Esophagus muscularis mucosa (tissue), 4 donors: ENCODE data around the gene QSER1. TPM values are rescaled to one million over a fixed set of nuclear protein-coding genes. Genes with fewer than 3 reads are reported as not detected.
"Not testable (repeated sequence)": the region's sequence is repeated elsewhere in the genome, so short reads cannot be mapped to it uniquely, and the experiment has no call there.

Experiments
- DNase-seq: peaks from one replicate; pipeline ENCODE4 v3.0.0-alpha.2; 2017; ENCODE audit errors: extremely low spot score
- H3K27ac ChIP-seq, 4 donors: fragments of 200-600 bp; sonication (generic); replicated peaks in 1 of 4; 1 replicate in 3 of 4; 2 replicates in 1 of 4; pipeline ENCODE4 v1.5.1; 2016 to 2019; ENCODE audit warnings: mild to moderate bottlenecking in 1 of 4
- H3K27me3 ChIP-seq, 4 donors: fragments of 200-600 bp; sonication (generic); one replicate each; pipeline versions ENCODE4 v1.5.1 to v1.6.0; 2016 to 2019
- H3K36me3 ChIP-seq, 4 donors: fragments of 200-600 bp; sonication (generic); one replicate each; pipeline ENCODE4 v1.5.1; 2016 to 2019
- H3K4me1 ChIP-seq, 4 donors: fragments of 200-600 bp; sonication (generic); one replicate each; pipeline ENCODE4 v1.5.1; 2016 to 2019
- H3K4me3 ChIP-seq, 4 donors: fragments of 200-600 bp; sonication (generic); 1 replicate in 2 of 4; 2 replicates in 2 of 4; pipeline ENCODE4 v1.5.1; 2016 to 2019; ENCODE audit warnings: mild to moderate bottlenecking in 4 of 4, moderate library complexity in 1 of 4
- H3K9me3 ChIP-seq, 4 donors: fragments of 200-600 bp; sonication (generic); 1 replicate in 3 of 4; 2 replicates in 1 of 4; pipeline ENCODE4 v1.5.1; 2016 to 2019
- CTCF ChIP-seq, 3 experiments: fragments of 200-600 bp in 2 of 3; fragments of 450-650 bp in 1 of 3; sonication (generic) in 2 of 3; IDR thresholded peaks; one replicate each; pipeline ENCODE4 v1.5.1; 2017 to 2019; ENCODE audit warnings: antibody characterized with exemption in 3 of 3, mild to moderate bottlenecking in 2 of 3, moderate library complexity in 1 of 3
- EP300 ChIP-seq: sonication (generic); formaldehyde crosslinking; IDR thresholded peaks from one replicate; pipeline ENCODE4 v1.6.1; 2017; ENCODE audit warnings: antibody characterized with exemption
- POLR2A ChIP-seq: fragments of 450-650 bp; IDR thresholded peaks from one replicate; pipeline ENCODE4 v1.6.1; 2017; ENCODE audit warnings: antibody characterized with exemption, moderate library complexity, mild to moderate bottlenecking, low read depth
- POLR2AphosphoS5 ChIP-seq, 2 donors: sonication (generic); formaldehyde crosslinking; IDR thresholded peaks; one replicate each; pipeline ENCODE4 v1.6.1; 2017; ENCODE audit warnings: antibody characterized with exemption in 2 of 2
- WGBS: methylation state at CpG from one replicate; pipeline ENCODE4 v1.1.5; 2018; 5-methylcytosine and 5-hydroxymethylcytosine counted together
- intact Hi-C: fragments of 100-400 bp; cut with DNase I; formaldehyde crosslinking; loops from one replicate; pipeline ENCODE4 v1.15.1; 2023
- total RNA-seq, 4 donors: library from RNA; depleted of rRNA; stranded (reverse); fragments of >200 nt; gene quantifications; one replicate each; pipeline versions ENCODE4 v1.1.0 to v1.2.1, GENCODE V29; 2016

QSER1 gene
- total RNA-seq, 4 donors from 2014 or later: 18.9 to 23.7 (median 21.9) TPM

GRCh38 chr11:32935462-32936029, 42.9 kb downstream of the QSER1 start:
- intact Hi-C loops: no loop called here
- Histone ChIP-seq H3K36me3 (peaks cover 16 to 66% (median 39%) of the 10 kb centered on the region in 4 donors), H3K9me3 (no peaks in the 10 kb centered on the region)

GRCh38 chr11:32936178-32936577, 43.6 kb downstream of the QSER1 start:
- intact Hi-C loops, DNase-seq, H3K9me3 ChIP-seq, H3K27me3 ChIP-seq, H3K4me3 ChIP-seq, H3K4me1 ChIP-seq, H3K27ac ChIP-seq: not testable (repeated sequence)
- WGBS: 91% methylated on average over 1 of the region's 1 CpG
- peaks cover 16 to 64% (median 37%) of the 10 kb centered on the region in 4 donors for H3K36me3 ChIP-seq

More at GRCh38 chr11:32935462-32936029, 42.9 kb downstream of the QSER1 start:
- Histone ChIP-seq H3K27ac (no peak overlapping the region), H3K4me1 (peaks cover 0 to 3% (median 0%) of the 10 kb centered on the region in 4 donors), H3K27me3 (no peaks in the 10 kb centered on the region), H3K4me3 (no peak overlapping the region)
- TF ChIP-seq POLR2A: no peak
- TF ChIP-seq EP300: no peak
- no peak for TF ChIP-seq POLR2AphosphoS5 (IDR thresholded peaks at IDR 0.05)
- TF ChIP-seq CTCF (IDR thresholded peaks at IDR 0.05): no peak
- no peak for DNase-seq

GRCh38 chr11:32937283-32937682, 44.7 kb downstream of the QSER1 start:
- DNase-seq, H3K27ac ChIP-seq, H3K27me3 ChIP-seq, H3K4me3 ChIP-seq, H3K9me3 ChIP-seq, H3K4me1 ChIP-seq, intact Hi-C loops: not testable (repeated sequence)
- peaks cover 10 to 53% (median 27%) of the 10 kb centered on the region in 4 donors for H3K36me3 ChIP-seq
- 100% methylated on average over 3 of the region's 3 CpGs for WGBS

GRCh38 chr11:32939046-32939445, 46.4 kb downstream of the QSER1 start:
- WGBS: 75% methylated on average over 1 of the region's 1 CpG
- H3K36me3 ChIP-seq: peaks cover 0 to 36% (median 9%) of the 10 kb centered on the region in 4 donors
- no peaks in the 10 kb centered on the region for H3K27me3 ChIP-seq
- H3K4me1 ChIP-seq: peaks cover 0 to 3% (median 0%) of the 10 kb centered on the region in 4 donors
- H3K9me3 ChIP-seq: no peaks in the 10 kb centered on the region
- no peak overlapping the region for H3K4me3 ChIP-seq
- intact Hi-C loops: no loop called here
- no peak overlapping the region for H3K27ac ChIP-seq
- TF ChIP-seq CTCF (IDR thresholded peaks at IDR 0.05) (no peak), EP300 (no peak)
- no peak for DNase-seq

- peaks cover 0 to 3% (median 0%) of the 10 kb centered on the region in 4 donors for H3K4me1 ChIP-seq
- intact Hi-C loops: no loop called here
- no peak for DNase-seq
- H3K27ac ChIP-seq: no peak overlapping the region
- H3K4me3 ChIP-seq: no peak overlapping the region
- peaks cover 0 to 28% (median 6%) of the 10 kb centered on the region in 4 donors for H3K36me3 ChIP-seq
- H3K27me3 ChIP-seq: no peaks in the 10 kb centered on the region
- H3K9me3 ChIP-seq: no peaks in the 10 kb centered on the region
- TF ChIP-seq POLR2AphosphoS5 (IDR thresholded peaks at IDR 0.05): no peak
- no peak for TF ChIP-seq EP300
- no peak for TF ChIP-seq CTCF (IDR thresholded peaks at IDR 0.05)
- TF ChIP-seq POLR2A: no peak
Measured at GRCh38 chr11:32939866-32940265, 47.3 kb downstream of the QSER1 start.

GRCh38 chr11:32940865-32941264, 48.3 kb downstream of the QSER1 start:
- Histone ChIP-seq H3K4me3 (no peak overlapping the region), H3K36me3 (peaks cover 0 to 20% (median 5%) of the 10 kb centered on the region in 4 donors), H3K9me3 (no peaks in the 10 kb centered on the region), H3K4me1 (peaks cover 0 to 3% (median 0%) of the 10 kb centered on the region in 4 donors), H3K27me3 (no peaks in the 10 kb centered on the region), H3K27ac (no peak overlapping the region)
- TF ChIP-seq POLR2A: no peak
- TF ChIP-seq EP300: no peak
- TF ChIP-seq POLR2AphosphoS5 (IDR thresholded peaks at IDR 0.05): no peak
- TF ChIP-seq CTCF (IDR thresholded peaks at IDR 0.05): no peak
- DNase-seq: no peak
- intact Hi-C loops: no loop called here
- 91% methylated on average over 1 of the region's 1 CpG for WGBS
